ENCODE results near the gene MS4A4E. TPM values are rescaled to one million over a fixed set of nuclear protein-coding genes. Genes with fewer than 3 reads are reported as not detected.
A peak's percentile ranks its signal among the peaks of the same experiment; 100 is the strongest.

Gene MS4A4E
- total and polyA plus RNA-seq, 12 donors: 0.26 to 3.0 (median 0.82) TPM; not detected in 3

DNA sequence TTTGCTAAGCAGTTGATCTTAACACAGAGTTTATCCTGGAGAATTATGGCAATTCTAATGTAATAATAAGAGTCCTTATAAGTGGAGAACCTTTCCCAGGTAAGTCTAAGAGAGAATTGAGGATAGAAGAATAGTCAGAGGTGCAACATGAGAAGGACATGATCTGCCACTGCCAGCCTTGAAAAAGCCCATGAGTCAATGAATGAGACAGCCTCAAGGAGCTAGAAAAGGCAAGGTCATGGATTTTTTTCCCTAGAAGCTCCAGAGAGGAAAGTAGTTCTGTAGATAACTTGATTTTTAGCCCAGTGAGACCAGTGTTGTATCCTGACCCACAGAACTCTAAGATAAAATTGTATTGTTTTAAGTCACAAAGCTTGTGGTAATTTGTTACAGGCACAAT, 77.0 kb downstream of the MS4A4E start:
- Histone ChIP-seq H3K27ac (no peak overlapping the region), H3K9me3 (peaks cover 0 to 9% (median 0%) of the 10 kb centered on the region in 11 donors), H3K4me3 (no peak overlapping the region), H3K4me1 (peaks cover 0 to 23% (median 0%) of the 10 kb centered on the region in 9 donors), H3K27me3 (no peaks in the 10 kb centered on the region), H3K36me3 (peaks cover 0 to 14% (median 0%) of the 10 kb centered on the region in 9 donors)
- ATAC-seq: no peak
- TF ChIP-seq, protein P1, sequence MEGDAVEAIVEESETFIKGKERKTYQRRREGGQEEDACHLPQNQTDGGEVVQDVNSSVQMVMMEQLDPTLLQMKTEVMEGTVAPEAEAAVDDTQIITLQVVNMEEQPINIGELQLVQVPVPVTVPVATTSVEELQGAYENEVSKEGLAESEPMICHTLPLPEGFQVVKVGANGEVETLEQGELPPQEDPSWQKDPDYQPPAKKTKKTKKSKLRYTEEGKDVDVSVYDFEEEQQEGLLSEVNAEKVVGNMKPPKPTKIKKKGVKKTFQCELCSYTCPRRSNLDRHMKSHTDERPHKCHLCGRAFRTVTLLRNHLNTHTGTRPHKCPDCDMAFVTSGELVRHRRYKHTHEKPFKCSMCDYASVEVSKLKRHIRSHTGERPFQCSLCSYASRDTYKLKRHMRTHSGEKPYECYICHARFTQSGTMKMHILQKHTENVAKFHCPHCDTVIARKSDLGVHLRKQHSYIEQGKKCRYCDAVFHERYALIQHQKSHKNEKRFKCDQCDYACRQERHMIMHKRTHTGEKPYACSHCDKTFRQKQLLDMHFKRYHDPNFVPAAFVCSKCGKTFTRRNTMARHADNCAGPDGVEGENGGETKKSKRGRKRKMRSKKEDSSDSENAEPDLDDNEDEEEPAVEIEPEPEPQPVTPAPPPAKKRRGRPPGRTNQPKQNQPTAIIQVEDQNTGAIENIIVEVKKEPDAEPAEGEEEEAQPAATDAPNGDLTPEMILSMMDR (IDR thresholded peaks at IDR 0.05): no peak
- no peak for DNase-seq
- intact Hi-C loops (cut with DNase I): no loop called here

DNA sequence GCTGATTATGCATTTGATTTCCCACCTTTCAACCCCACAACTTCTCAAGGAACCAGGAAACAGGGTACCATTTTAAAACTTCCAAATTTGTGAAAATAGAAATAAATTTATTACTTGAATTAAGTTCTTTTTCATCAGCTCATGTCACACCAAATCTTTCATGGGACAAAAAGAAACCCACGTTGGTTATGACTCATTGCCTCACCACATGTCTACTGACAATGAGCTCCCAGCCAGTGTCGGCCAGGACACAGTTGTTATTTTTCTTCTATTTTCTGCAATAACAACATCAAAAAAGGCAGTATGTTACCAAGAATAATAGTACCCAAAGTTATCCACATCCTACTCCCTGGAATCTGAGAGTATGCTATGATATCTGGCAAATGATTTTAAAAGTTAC, 77.4 kb downstream of the MS4A4E start:
- intact Hi-C loops (cut with DNase I): no loop called here
- DNase-seq (no peak), ATAC-seq (no peak)
- Histone ChIP-seq H3K27ac (no peak overlapping the region), H3K27me3 (no peaks in the 10 kb centered on the region), H3K4me1 (peaks cover 0 to 26% (median 3%) of the 10 kb centered on the region in 9 donors), H3K4me3 (no peak overlapping the region), H3K36me3 (peaks cover 0 to 11% (median 0%) of the 10 kb centered on the region in 9 donors), H3K9me3 (peaks cover 0 to 9% (median 0%) of the 10 kb centered on the region in 11 donors)
- TF ChIP-seq, protein P1 (IDR thresholded peaks at IDR 0.05): no peak
- WGBS, 2 donors: 67 to 71% methylated on average over 2 of the region's 2 CpGs

DNA sequence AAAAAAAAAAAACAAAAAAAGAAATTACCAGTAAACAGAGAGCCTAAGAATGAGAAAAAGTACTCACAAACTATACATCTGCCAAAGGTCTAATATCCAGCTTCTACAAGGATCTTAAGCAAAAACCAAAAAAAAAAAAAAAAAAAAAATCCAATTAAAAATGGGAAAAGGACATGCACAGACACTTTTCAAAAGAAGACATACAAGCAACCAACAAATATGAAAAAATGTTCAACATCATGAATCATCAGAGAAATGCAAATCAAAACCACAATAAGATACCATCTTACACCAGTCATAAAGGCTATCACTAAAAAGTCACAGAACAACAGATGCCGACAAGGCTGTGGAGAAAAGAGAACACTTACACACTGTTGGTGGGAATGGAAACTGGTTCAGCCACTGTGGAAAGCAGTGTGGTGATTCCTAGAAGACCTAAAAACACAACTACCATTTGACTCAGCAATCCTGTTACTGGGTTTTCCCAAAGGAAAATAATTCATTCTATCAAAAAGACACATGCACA, 78.3 kb downstream of the MS4A4E start:
- intact Hi-C loops (cut with DNase I): no loop called here
- H3K4me3 ChIP-seq: no peak overlapping the region
- DNase-seq (no peak), ATAC-seq (no peak)
- peaks cover 0 to 27% (median 6%) of the 10 kb centered on the region in 9 donors for H3K4me1 ChIP-seq
- no peaks in the 10 kb centered on the region for H3K27me3 ChIP-seq
- 91 to 93% methylated on average over 1 of the region's 1 CpG for WGBS, 2 donors
- peaks cover 0 to 11% (median 0%) of the 10 kb centered on the region in 9 donors for H3K36me3 ChIP-seq
- TF ChIP-seq, protein P1 (IDR thresholded peaks at IDR 0.05): no peak
- no peak overlapping the region for H3K27ac ChIP-seq
- peaks cover 0 to 9% (median 0%) of the 10 kb centered on the region in 11 donors for H3K9me3 ChIP-seq

DNA sequence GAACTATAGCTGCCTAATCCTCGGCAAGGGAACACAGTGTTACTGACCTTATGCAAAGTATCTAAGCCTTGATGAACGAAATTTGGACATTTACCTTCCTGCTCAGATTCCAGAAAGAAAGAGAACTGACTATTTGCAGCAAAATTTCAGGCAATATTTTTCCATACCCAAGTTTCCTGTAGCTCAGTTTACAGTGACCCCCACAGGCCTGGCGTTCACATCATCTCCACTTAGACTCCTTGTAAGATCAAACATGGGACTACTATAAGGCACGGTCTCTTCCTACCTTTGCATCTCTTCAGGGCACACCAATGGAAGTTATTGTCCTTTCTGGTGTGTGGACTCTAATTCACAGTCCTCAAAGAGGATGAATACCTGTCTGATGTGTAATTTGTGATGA, 81.2 kb downstream of the MS4A4E start:
- ATAC-seq: no peak
- TF ChIP-seq, protein P1 (IDR thresholded peaks at IDR 0.05): no peak
- Histone ChIP-seq H3K36me3 (no peaks in the 10 kb centered on the region), H3K4me3 (no peak overlapping the region), H3K27ac (peak overlapping the region in 5 of 10 donors; percentile 32 to 58 (median 45)), H3K9me3 (peaks cover 0 to 9% (median 0%) of the 10 kb centered on the region in 11 donors), H3K27me3 (no peaks in the 10 kb centered on the region), H3K4me1 (peaks cover 0 to 28% (median 6%) of the 10 kb centered on the region in 9 donors)
- 68 to 71% methylated on average over 4 of the region's 4 CpGs for WGBS, 2 donors
- intact Hi-C loops (cut with DNase I): no loop called here
- DNase-seq: no peak
